Fibroblast of lung (primary cell): Measurements from ENCODE around the gene GPR32. TPM values are rescaled to one million over a fixed set of nuclear protein-coding genes. Genes with fewer than 3 reads are reported as not detected.
A peak's percentile ranks its signal among the peaks of the same experiment; 100 is the strongest.

Experiments
- DNase-seq, 2 donors: peaks; one replicate each; pipeline versions ENCODE4 v3.0.0 to v3.0.0-alpha.2; 2010; ENCODE audit warnings: low read depth in 2 of 2
- H2AFZ ChIP-seq: 2 replicates; pipeline ENCODE4 v1.5.1; 2012; ENCODE audit warnings: low read length, control low read depth, inconsistent platforms
- H3K27ac ChIP-seq: 2 replicates; pipeline ENCODE4 v1.5.1; 2011; ENCODE audit warnings: low read length, control low read depth; ENCODE audit not compliant: insufficient read depth
- H3K27me3 ChIP-seq: 2 replicates; pipeline ENCODE4 v1.5.1; 2011; ENCODE audit warnings: mild to moderate bottlenecking, low read length; ENCODE audit not compliant: control insufficient read depth, insufficient read depth
- H3K36me3 ChIP-seq: 2 replicates; pipeline ENCODE4 v1.5.1; 2011; ENCODE audit warnings: low read length; ENCODE audit not compliant: control insufficient read depth, insufficient read depth
- H3K4me1 ChIP-seq: 2 replicates; pipeline ENCODE4 v1.5.1; 2011; ENCODE audit warnings: low read length; ENCODE audit not compliant: control insufficient read depth, insufficient read depth; ENCODE audit errors: extremely low read depth
- H3K4me2 ChIP-seq: 2 replicates; pipeline ENCODE4 v1.5.1; 2011; ENCODE audit warnings: low read length, control low read depth; ENCODE audit not compliant: insufficient read depth; ENCODE audit errors: extremely low read depth
- H3K4me3 ChIP-seq, 4 experiments: fragments of 200-600 bp in 1 of 4; sonication (generic) in 1 of 4; replicated peaks in 1 of 4; 2 replicates each; pipeline ENCODE4 v1.5.1; 2011 to 2016; ENCODE audit warnings: low read length in 4 of 4, low read depth in 3 of 4, mild to moderate bottlenecking in 3 of 4, control low read depth in 2 of 4, inconsistent platforms in 1 of 4, mixed read lengths in 1 of 4; ENCODE audit not compliant: insufficient read depth in 1 of 4; ENCODE audit errors: control extremely low read depth in 1 of 4
- H3K79me2 ChIP-seq: 2 replicates; pipeline ENCODE4 v1.5.1; 2012; ENCODE audit warnings: mild to moderate bottlenecking, low read length, inconsistent platforms; ENCODE audit not compliant: control insufficient read depth, insufficient read depth
- H3K9ac ChIP-seq: 2 replicates; pipeline ENCODE4 v1.5.1; 2011; ENCODE audit warnings: mild to moderate bottlenecking, low read length, control low read depth; ENCODE audit not compliant: insufficient read depth
- H3K9me3 ChIP-seq: 2 replicates; pipeline ENCODE4 v1.5.1; 2012; ENCODE audit warnings: low read depth, low read length; ENCODE audit not compliant: control insufficient read depth, insufficient read depth
- H4K20me1 ChIP-seq: 2 replicates; pipeline ENCODE4 v1.5.1; 2011; ENCODE audit warnings: low read length; ENCODE audit not compliant: control insufficient read depth, insufficient read depth; ENCODE audit errors: extremely low read depth
- CTCF ChIP-seq, 2 donors: IDR thresholded peaks in 1 of 2; conservative IDR thresholded peaks in 1 of 2; 1 replicate in 1 of 2; 2 replicates in 1 of 2; pipeline ENCODE4 v1.5.1; 2011 to 2012; ENCODE audit warnings: low read length in 2 of 2, control low read depth in 1 of 2, inconsistent platforms in 1 of 2, low read depth in 1 of 2, mild to moderate bottlenecking in 1 of 2
- EZH2 ChIP-seq: IDR thresholded peaks from 2 replicates; pipeline ENCODE4 v1.5.1; 2012; ENCODE audit warnings: low read length, control low read depth, mild to moderate bottlenecking; ENCODE audit errors: missing control alignments
- polyA plus RNA-seq, 2 donors: library from polyadenylated mRNA; depleted of rRNA in 1 of 2; stranded (reverse) in 1 of 2; unstranded in 1 of 2; fragments of >200 nt; gene quantifications; 2 replicates each; pipeline ENCODE4 v1.2.1, GENCODE V29; 2011 to 2012; ENCODE audit warnings: missing spikeins in 1 of 2
- total RNA-seq: library from RNA; depleted of rRNA; stranded (reverse); fragments of >200 nt; gene quantifications from 2 replicates; pipeline ENCODE4 v1.2.1, GENCODE V29; 2014

Gene GPR32
- total and polyA plus RNA-seq, 2 donors (not counting 1 experiment from before 2014, with no cell fraction given) = not detected

- no peaks in the 10 kb centered on the region for H3K4me1 ChIP-seq
- no peaks in the 10 kb centered on the region for H3K79me2 ChIP-seq
- H3K27ac ChIP-seq = no peak overlapping the region
- TF ChIP-seq CTCF (conservative IDR thresholded peaks at IDR 0.05 in 1 of 2, IDR thresholded peaks at IDR 0.05 in 1 of 2; ENCODE audit: low read depth in 1 of 2, low read length in 2 of 2) (no peak), EZH2 (no peak)
- H3K4me3 ChIP-seq = no peak overlapping the region
- H2AFZ ChIP-seq = no peak overlapping the region
- no peaks in the 10 kb centered on the region for H4K20me1 ChIP-seq
- peak in 1 of 2 donors; percentile 18 for DNase-seq
- no peaks in the 10 kb centered on the region for H3K36me3 ChIP-seq
- H3K4me2 ChIP-seq = no peak overlapping the region
- no peak overlapping the region for H3K9ac ChIP-seq
- no peaks in the 10 kb centered on the region for H3K27me3 ChIP-seq
- no peaks in the 10 kb centered on the region for H3K9me3 ChIP-seq
Observed at GRCh38 chr19:50790922-50791467, 20.7 kb downstream of the GPR32 start.

- no peak overlapping the region for H2AFZ ChIP-seq
- H3K27ac ChIP-seq = no peak overlapping the region
- no peaks in the 10 kb centered on the region for H3K27me3 ChIP-seq
- H3K9me3 ChIP-seq = no peaks in the 10 kb centered on the region
- no peak overlapping the region for H3K4me3 ChIP-seq
- no peak for DNase-seq
- H3K4me1 ChIP-seq = no peaks in the 10 kb centered on the region
- H3K9ac ChIP-seq = no peak overlapping the region
- TF ChIP-seq CTCF (conservative IDR thresholded peaks at IDR 0.05 in 1 of 2, IDR thresholded peaks at IDR 0.05 in 1 of 2; ENCODE audit: low read depth in 1 of 2, low read length in 2 of 2) = no peak
- TF ChIP-seq EZH2 = no peak
- H3K4me2 ChIP-seq = no peak overlapping the region
- no peaks in the 10 kb centered on the region for H3K36me3 ChIP-seq
- no peaks in the 10 kb centered on the region for H3K79me2 ChIP-seq
- no peaks in the 10 kb centered on the region for H4K20me1 ChIP-seq
Observed at GRCh38 chr19:50791594-50792271, 21.5 kb downstream of the GPR32 start.

- H3K79me2 ChIP-seq = no peaks in the 10 kb centered on the region
- H3K27ac ChIP-seq = no peak overlapping the region
- no peaks in the 10 kb centered on the region for H3K4me1 ChIP-seq
- H2AFZ ChIP-seq = no peak overlapping the region
- no peak overlapping the region for H3K4me3 ChIP-seq
- TF ChIP-seq CTCF (conservative IDR thresholded peaks at IDR 0.05 in 1 of 2, IDR thresholded peaks at IDR 0.05 in 1 of 2; ENCODE audit: low read depth in 1 of 2, low read length in 2 of 2) (no peak), EZH2 (no peak)
- H3K9me3 ChIP-seq = no peaks in the 10 kb centered on the region
- H4K20me1 ChIP-seq = no peaks in the 10 kb centered on the region
- no peak overlapping the region for H3K4me2 ChIP-seq
- DNase-seq = no peak
- H3K9ac ChIP-seq = no peak overlapping the region
- H3K36me3 ChIP-seq = no peaks in the 10 kb centered on the region
- no peaks in the 10 kb centered on the region for H3K27me3 ChIP-seq
Observed at GRCh38 chr19:50792272-50793250, 22.3 kb downstream of the GPR32 start.
